K562 (cell line): ENCODE results near the gene UBA52. TPM values are rescaled to one million over a fixed set of nuclear protein-coding genes. Genes with fewer than 3 reads are reported as not detected.

Experiments
- ARID1B ChIP-seq: fragments of 450-650 bp; IDR thresholded peaks from 2 replicates; pipeline ENCODE4 v1.6.1; 2016; ENCODE audit warnings: antibody characterized with exemption, mild to moderate bottlenecking, inconsistent platforms
- ATF7 ChIP-seq: fragments of 450-650 bp; IDR thresholded peaks from 2 replicates; pipeline ENCODE4 v1.7.1; 2014; ENCODE audit warnings: mild to moderate bottlenecking, moderate library complexity
- CREM ChIP-seq: IDR thresholded peaks from 2 replicates; pipeline ENCODE4 v1.6.1; 2014; ENCODE audit warnings: antibody characterized with exemption, low read depth
- DPF2 ChIP-seq: fragments of 450-650 bp; IDR thresholded peaks from 2 replicates; pipeline ENCODE4 v1.6.1; 2016
- ELF1 ChIP-seq: fragments of 200-800 bp; sonication (Bioruptor generic); IDR thresholded peaks from 2 replicates; pipeline ENCODE4 v1.6.1; 2016; ENCODE audit warnings: missing genetic modification characterization, missing compliant biosample characterization
- EZH2 ChIP-seq: IDR thresholded peaks from 2 replicates; pipeline ENCODE4 v1.6.1; 2012; ENCODE audit warnings: low read depth, mild to moderate bottlenecking, inconsistent platforms, low read length, borderline replicate concordance
- FOXP1 ChIP-seq: sonication (generic); formaldehyde crosslinking; IDR thresholded peaks from 2 replicates; pipeline ENCODE4 v1.8.0; 2022; ENCODE audit warnings: mild to moderate bottlenecking, missing genetic modification reagents
- GATAD2A ChIP-seq: fragments of 450-650 bp; IDR thresholded peaks from 2 replicates; pipeline ENCODE4 v1.6.1; 2017
- MECOM ChIP-seq: fragments of 250-450 bp; sonication (Bioruptor Pico); IDR thresholded peaks from 2 replicates; pipeline ENCODE4 v1.8.0; 2022; ENCODE audit warnings: inconsistent platforms
- NCOR1 ChIP-seq: fragments of 450-650 bp; IDR thresholded peaks from 2 replicates; pipeline ENCODE4 v1.6.1; 2016; ENCODE audit warnings: mild to moderate bottlenecking, moderate library complexity
- PHF21A ChIP-seq: fragments of 450-650 bp; IDR thresholded peaks from 2 replicates; pipeline ENCODE4 v1.6.1; 2017; ENCODE audit warnings: low read depth, borderline replicate concordance
- RAD21 ChIP-seq, 2 experiments: fragments of 250-450 bp in 1 of 2; fragments of 450-650 bp in 1 of 2; sonication (Bioruptor Pico) in 1 of 2; formaldehyde crosslinking in 1 of 2; IDR thresholded peaks in 1 of 2; conservative IDR thresholded peaks in 1 of 2; 2 replicates each; pipeline versions ENCODE4 v1.4.0 to v1.8.0; 2020 to 2022; ENCODE audit warnings: mild to moderate bottlenecking in 2 of 2, moderate library complexity in 1 of 2
- SUPT5H ChIP-seq: fragments of 450-650 bp; IDR thresholded peaks from 2 replicates; pipeline ENCODE4 v1.6.1; 2016
- XRCC5 ChIP-seq: fragments of 200-400 bp; formaldehyde crosslinking; IDR thresholded peaks from 2 replicates; pipeline ENCODE4 v1.6.1; 2017; ENCODE audit warnings: low read depth, mild to moderate bottlenecking, low read length
- YBX1 ChIP-seq: fragments of 450-650 bp; IDR thresholded peaks from 2 replicates; pipeline ENCODE4 v1.7.1; 2016; ENCODE audit warnings: mild to moderate bottlenecking
- ZEB2 ChIP-seq: fragments of 450-650 bp; IDR thresholded peaks from 2 replicates; pipeline ENCODE4 v1.6.1; 2016
- ZFP36 ChIP-seq: fragments of 150-350 bp; IDR thresholded peaks from 2 replicates; pipeline ENCODE4 v1.6.1; 2018; ENCODE audit warnings: low read length, low read depth; ENCODE audit not compliant: partially characterized antibody
- ZNF274 ChIP-seq: IDR thresholded peaks from 2 replicates; pipeline ENCODE4 v1.6.1; 2011; ENCODE audit warnings: low read depth, mild to moderate bottlenecking, low read length, moderate library complexity, borderline replicate concordance
- polyA plus RNA-seq, 8 experiments: library from polyadenylated mRNA; depleted of rRNA in 4 of 8; stranded (reverse) in 5 of 8; unstranded in 3 of 8; fragments of >200 nt; fragmentation: Nextera tagmentation in 2 of 8; fragmentation: Illumina TruSeq in 1 of 8; extraction: Ambion mirVana in 2 of 8; extraction: Trizol in 1 of 8; gene quantifications; 2 replicates each; pipeline versions ENCODE4 v1.2.1 to v1.2.3, GENCODE V29; 2011 to 2014; ENCODE audit warnings: inconsistent platforms in 1 of 8, missing spikeins in 1 of 8
- total RNA-seq, 7 experiments: library from RNA; depleted of rRNA in 6 of 7; stranded (reverse); fragments of >200 nt in 6 of 7; fragmentation: Illumina TruSeq in 2 of 7; extraction: Trizol in 2 of 7; gene quantifications; 2 replicates each; pipeline versions ENCODE4 v1.2.1 to v1.2.3, GENCODE V29; 2011 to 2021; ENCODE audit warnings: low replicate concordance in 1 of 7
- TF ChIP-seq, protein P1 (sequence below), 2 experiments: fragments of 450-650 bp in 1 of 2; IDR thresholded peaks; 2 replicates each; pipeline ENCODE4 v1.6.1; 2011 to 2017; ENCODE audit warnings: low read depth in 2 of 2, antibody characterized with exemption in 1 of 2, borderline replicate concordance in 1 of 2, low read length in 1 of 2, mild to moderate bottlenecking in 1 of 2, mixed read lengths in 1 of 2; ENCODE audit not compliant: control insufficient read depth in 1 of 2
- TF ChIP-seq, protein P2 (sequence below): sonication (generic); formaldehyde crosslinking; IDR thresholded peaks from 2 replicates; pipeline ENCODE4 v1.8.1; 2023; ENCODE audit warnings: missing genetic modification reagents, mild to moderate bottlenecking, borderline replicate concordance
- TF ChIP-seq, protein P3 (sequence below): fragments of 450-650 bp; IDR thresholded peaks from 2 replicates; pipeline ENCODE4 v1.6.1; 2016

Gene UBA52
- total and polyA plus RNA-seq, 9 of the 15 experiments (the other 6 are each of a cell fraction or from before 2014, with no cell fraction given), result 1,110 to 2,751 (median 1,733) TPM

DNA sequence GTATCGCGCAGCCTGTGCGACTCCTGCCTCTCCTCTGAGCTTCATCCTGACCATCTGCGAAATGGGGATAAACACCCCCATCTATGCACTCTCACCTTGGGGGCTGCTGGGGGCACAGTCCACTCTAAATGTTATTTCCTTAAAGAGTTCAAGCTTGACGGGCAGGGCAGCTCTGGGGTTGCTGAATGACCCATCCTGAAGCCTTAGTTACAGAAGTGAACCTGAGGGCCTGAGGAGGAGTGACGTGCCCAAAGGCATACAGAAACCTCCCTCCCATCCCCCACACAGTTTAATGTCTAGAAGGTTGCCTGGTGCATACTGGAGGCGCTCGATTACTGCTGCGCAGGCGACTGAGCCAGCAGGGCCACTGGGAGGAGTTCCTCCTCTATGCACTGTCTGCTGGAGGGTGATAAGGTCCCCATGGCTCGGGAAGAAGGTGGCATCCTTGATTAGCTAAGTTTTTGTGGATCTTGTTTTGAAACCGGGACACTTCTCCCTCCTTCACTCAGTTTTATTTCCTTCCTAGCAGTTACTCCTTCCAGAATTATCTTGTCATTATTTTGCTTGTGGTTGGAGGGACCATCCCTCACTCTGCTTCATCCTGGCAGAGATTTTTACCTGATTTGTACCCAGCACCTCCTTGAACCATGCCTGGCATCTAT lies 27.7 kb upstream of the UBA52 start (continued):
- TF ChIP-seq, protein P1, sequence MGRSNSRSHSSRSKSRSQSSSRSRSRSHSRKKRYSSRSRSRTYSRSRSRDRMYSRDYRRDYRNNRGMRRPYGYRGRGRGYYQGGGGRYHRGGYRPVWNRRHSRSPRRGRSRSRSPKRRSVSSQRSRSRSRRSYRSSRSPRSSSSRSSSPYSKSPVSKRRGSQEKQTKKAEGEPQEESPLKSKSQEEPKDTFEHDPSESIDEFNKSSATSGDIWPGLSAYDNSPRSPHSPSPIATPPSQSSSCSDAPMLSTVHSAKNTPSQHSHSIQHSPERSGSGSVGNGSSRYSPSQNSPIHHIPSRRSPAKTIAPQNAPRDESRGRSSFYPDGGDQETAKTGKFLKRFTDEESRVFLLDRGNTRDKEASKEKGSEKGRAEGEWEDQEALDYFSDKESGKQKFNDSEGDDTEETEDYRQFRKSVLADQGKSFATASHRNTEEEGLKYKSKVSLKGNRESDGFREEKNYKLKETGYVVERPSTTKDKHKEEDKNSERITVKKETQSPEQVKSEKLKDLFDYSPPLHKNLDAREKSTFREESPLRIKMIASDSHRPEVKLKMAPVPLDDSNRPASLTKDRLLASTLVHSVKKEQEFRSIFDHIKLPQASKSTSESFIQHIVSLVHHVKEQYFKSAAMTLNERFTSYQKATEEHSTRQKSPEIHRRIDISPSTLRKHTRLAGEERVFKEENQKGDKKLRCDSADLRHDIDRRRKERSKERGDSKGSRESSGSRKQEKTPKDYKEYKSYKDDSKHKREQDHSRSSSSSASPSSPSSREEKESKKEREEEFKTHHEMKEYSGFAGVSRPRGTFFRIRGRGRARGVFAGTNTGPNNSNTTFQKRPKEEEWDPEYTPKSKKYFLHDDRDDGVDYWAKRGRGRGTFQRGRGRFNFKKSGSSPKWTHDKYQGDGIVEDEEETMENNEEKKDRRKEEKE (IDR thresholded peaks at IDR 0.05; ENCODE audit: borderline replicate concordance in 1 of 2, control insufficient read depth in 1 of 2, low read depth in 2 of 2, low read length in 1 of 2), result peak in 1 of 2 experiments; percentile 91; a peak in 2 of 4 replicates
- TF ChIP-seq GATAD2A (no peak), SUPT5H (peak; percentile 57; the same call in 1 of the 2 replicates), EZH2 (no peak), ZNF274 (peak; percentile 61; the same call in 1 of the 2 replicates), YBX1 (no peak), ZEB2 (peak; percentile 83), ATF7 (peak; percentile 87), FOXP1 (0 out of 2 replicates have a peak, but pooled peaks have one; percentile 59), ARID1B (peak; percentile 99), ELF1 (tag) (peak; percentile 61; the same call in 1 of the 2 replicates), DPF2 (peak; percentile 98), ZFP36 (peak; percentile 90), XRCC5 (0 out of 2 replicates have a peak, but pooled peaks have one; percentile 75), MECOM (CRISPR knock-in tag) (peak; percentile 98), PHF21A (peak; percentile 89; the same call in 1 of the 2 replicates), NCOR1 (peak; percentile 98), RAD21 (CRISPR knock-in tag; conservative IDR thresholded peaks at IDR 0.05 in 1 of 2, IDR thresholded peaks at IDR 0.05 in 1 of 2) (peak; percentile 56 to 76), CREM (peak; percentile 84)
- TF ChIP-seq, protein P2, sequence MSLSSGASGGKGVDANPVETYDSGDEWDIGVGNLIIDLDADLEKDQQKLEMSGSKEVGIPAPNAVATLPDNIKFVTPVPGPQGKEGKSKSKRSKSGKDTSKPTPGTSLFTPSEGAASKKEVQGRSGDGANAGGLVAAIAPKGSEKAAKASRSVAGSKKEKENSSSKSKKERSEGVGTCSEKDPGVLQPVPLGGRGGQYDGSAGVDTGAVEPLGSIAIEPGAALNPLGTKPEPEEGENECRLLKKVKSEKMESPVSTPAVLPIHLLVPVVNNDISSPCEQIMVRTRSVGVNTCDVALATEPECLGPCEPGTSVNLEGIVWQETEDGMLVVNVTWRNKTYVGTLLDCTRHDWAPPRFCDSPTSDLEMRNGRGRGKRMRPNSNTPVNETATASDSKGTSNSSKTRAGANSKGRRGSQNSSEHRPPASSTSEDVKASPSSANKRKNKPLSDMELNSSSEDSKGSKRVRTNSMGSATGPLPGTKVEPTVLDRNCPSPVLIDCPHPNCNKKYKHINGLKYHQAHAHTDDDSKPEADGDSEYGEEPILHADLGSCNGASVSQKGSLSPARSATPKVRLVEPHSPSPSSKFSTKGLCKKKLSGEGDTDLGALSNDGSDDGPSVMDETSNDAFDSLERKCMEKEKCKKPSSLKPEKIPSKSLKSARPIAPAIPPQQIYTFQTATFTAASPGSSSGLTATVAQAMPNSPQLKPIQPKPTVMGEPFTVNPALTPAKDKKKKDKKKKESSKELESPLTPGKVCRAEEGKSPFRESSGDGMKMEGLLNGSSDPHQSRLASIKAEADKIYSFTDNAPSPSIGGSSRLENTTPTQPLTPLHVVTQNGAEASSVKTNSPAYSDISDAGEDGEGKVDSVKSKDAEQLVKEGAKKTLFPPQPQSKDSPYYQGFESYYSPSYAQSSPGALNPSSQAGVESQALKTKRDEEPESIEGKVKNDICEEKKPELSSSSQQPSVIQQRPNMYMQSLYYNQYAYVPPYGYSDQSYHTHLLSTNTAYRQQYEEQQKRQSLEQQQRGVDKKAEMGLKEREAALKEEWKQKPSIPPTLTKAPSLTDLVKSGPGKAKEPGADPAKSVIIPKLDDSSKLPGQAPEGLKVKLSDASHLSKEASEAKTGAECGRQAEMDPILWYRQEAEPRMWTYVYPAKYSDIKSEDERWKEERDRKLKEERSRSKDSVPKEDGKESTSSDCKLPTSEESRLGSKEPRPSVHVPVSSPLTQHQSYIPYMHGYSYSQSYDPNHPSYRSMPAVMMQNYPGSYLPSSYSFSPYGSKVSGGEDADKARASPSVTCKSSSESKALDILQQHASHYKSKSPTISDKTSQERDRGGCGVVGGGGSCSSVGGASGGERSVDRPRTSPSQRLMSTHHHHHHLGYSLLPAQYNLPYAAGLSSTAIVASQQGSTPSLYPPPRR (CRISPR knock-in tag), result peak; percentile 97
- TF ChIP-seq, protein P3, sequence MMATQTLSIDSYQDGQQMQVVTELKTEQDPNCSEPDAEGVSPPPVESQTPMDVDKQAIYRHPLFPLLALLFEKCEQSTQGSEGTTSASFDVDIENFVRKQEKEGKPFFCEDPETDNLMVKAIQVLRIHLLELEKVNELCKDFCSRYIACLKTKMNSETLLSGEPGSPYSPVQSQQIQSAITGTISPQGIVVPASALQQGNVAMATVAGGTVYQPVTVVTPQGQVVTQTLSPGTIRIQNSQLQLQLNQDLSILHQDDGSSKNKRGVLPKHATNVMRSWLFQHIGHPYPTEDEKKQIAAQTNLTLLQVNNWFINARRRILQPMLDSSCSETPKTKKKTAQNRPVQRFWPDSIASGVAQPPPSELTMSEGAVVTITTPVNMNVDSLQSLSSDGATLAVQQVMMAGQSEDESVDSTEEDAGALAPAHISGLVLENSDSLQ, result no peak; the same call in 1 of the 2 replicates
